HL-60/S4 treated with retinoic acid at 250 ng/mL for 4 days and 3 days (cell line): ENCODE data around the gene MAP4K2.

Experiments
- in situ Hi-C: fragments of 300-500 bp; cut with MboI; formaldehyde crosslinking; loops from 2 replicates; pipeline ENCODE4 v1.7.0; 2022; ENCODE audit warnings: low sequenced_read_pairs

Gene MAP4K2

DNA sequence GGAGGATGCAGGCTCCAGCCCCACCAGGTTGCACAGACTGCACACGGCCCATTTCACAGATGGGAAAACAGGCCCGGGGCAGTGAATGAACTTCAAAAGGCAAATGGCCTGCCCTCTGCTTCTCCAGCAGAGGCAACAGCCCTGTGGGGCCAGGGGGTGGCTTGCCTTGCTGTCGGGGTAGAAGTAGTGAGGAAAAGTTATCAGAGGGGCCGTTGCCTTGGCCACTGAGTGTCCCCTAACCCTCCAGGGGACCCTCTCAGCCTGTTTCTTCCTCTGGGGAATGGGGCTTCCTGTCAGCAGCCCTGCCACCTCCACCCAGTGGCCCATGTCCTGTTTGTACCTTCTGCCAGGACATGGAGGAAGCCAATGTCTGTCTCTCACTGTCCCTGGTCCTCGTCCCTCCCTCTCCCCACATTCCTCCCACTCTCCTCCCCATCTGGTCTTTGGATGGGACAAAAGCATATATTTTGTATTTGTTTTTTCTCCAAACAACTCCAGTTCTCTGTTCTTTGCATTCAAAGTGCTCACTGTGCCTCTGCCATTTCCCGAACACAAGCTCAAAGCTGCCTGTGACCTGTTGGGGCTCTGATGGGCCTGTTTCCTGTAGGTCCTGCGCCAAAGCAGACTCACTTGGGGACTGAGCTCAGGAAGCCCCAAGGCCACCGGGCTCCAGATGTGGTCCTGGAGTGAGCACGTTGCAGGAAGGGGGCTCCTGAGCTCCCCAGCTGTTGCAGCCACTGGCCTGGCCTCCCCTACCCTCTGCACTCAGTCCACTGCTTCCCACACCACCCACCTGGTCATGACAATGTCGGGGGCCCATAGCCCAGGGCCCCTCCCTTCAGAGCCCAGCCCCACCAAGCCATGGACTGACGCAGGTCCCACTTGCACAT lies 9.5 kb downstream of the MAP4K2 start:
- in situ Hi-C loops: no loop called here

- in situ Hi-C loops: no loop called here
These were observed 10.5 kb downstream of the MAP4K2 start for GRCh38 chr11:64792482-64792881.

GRCh38 chr11:64791781-64792291 lies 11.2 kb downstream of the MAP4K2 start:
- in situ Hi-C loops: no loop called here

- in situ Hi-C loops: no loop called here
These were observed 12.6 kb downstream of the MAP4K2 start for GRCh38 chr11:64790205-64791095.

GRCh38 chr11:64789331-64790204 lies 13.4 kb downstream of the MAP4K2 start:
- in situ Hi-C loops: no loop called here

GRCh38 chr11:64788321-64789215 lies 14.4 kb downstream of the MAP4K2 start:
- in situ Hi-C loops: no loop called here

- in situ Hi-C loops: no loop called here
These were observed 15.3 kb downstream of the MAP4K2 start for GRCh38 chr11:64787526-64788320.

- in situ Hi-C loops: no loop called here
These were observed 16.7 kb downstream of the MAP4K2 start for GRCh38 chr11:64786308-64786707.

DNA sequence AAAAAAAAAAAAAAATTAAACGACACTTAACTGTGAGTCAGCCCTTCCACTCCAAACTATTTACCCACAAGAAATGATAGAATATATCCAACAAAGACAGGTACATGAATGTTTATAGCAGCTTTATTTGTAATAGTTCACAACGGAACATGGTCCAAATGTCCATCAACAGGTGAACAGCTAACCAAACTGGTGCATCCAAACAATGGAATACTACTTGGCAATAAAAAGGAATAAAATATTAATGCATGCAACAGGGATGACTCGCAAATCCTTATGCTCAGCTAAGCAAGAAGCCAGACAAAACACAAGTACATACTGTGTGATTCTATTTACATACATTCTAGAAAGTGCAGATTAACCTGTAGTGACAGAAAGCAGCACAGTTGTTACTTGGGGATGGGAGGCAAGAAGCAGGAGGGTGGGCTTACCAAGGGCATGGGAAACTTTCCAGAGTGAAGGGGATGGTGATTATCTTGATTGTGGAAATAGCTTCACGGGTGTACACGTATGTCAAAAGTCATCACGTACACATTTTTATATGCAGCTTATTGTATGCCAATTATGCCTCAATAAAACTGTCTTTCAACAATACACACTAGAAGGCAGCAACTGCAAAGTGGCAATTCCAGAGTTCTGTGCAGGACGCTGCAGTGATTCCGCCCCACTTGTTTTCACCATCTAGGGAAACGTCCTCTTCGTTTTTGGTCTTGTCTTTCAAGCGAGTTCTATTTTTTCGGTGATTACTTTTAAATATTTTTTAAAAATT lies 18.0 kb downstream of the MAP4K2 start:
- in situ Hi-C loops: no loop called here

- in situ Hi-C loops: no loop called here
These were observed 24.3 kb downstream of the MAP4K2 start, which contains the start of gene SF1 for GRCh38 chr11:64778473-64779298. TSS of gene SF1 (minus strand) at chr11:64778542. CDS start at chr11:64778392, 150 bp downstream.

DNA sequence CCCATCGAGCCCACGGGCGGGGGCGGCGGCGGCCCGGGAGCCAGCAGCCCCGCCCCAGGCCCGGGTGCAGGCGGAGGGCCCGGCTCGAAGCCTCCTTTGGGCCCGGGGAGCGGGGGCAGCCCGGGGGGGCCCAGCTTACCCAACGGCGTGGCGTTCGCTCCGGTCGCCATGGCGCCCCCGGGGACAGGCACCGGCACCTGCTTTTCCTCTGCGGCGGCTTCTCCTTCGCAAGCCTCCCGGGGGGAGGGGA lies 24.9 kb downstream of the MAP4K2 start:
- in situ Hi-C loops: no loop called here

DNA sequence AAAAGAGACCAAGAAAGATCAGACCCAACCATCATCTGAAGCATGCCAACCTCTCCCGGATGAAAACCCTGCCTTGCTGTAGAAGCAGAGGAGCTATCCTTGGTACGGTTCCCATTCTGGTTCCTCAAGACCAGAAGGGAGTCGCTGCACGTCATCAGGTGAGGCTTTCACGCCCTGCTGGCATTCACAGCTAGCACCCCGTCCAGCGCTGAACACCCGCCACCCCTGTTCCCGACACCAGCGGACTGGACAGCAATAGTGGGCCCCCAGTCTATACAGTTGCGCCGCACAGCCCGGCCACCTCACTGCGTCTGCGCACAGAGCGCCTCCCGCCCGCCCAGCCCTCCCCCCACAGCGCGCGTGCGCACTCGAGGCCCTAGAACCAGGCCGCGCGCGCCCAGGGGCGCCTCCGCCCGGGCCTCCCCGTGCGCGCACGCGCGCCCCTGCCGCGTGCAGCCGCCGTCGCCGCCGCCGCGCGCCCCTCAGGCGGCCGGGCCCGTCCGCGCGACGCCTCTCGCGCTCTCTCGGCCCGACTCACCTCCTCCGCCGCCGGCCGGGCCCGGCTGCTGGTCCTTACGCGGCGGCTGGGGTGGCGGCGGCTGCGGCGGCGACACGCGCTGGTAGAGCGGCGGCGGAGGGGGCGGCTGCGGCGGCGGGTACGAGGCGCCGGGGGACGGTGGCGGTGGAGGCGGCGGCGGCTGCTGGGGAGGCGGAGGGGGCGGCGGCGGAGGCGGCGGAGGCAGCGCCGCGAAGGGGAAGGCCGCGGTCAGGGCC lies 25.4 kb downstream of the MAP4K2 start:
- in situ Hi-C loops: no loop called here

- in situ Hi-C loops: no loop called here
These were observed 26.1 kb downstream of the MAP4K2 start for GRCh38 chr11:64776875-64777274.

GRCh38 chr11:64776425-64776824 lies 26.6 kb downstream of the MAP4K2 start:
- in situ Hi-C loops: no loop called here

DNA sequence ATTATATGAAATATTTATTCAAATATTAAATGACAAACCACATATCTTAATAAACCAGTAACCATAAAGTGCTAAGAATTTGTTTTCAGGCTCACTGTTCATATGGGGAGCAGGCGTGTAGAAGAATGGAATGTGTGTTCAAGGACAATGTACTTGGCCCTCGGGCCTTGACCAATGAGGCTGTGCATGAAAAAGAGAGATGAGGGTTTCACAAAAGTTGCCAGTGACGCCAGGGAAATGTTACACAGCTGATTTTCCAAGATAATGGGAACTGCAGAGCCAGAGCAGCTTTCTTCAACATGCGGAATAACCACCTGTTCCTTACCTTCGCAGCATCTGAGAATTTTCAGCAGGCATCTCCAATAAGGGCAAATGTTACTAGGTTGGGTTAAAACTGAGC lies 28.9 kb downstream of the MAP4K2 start:
- in situ Hi-C loops: no loop called here

GRCh38 chr11:64772303-64773018 lies 30.6 kb downstream of the MAP4K2 start:
- in situ Hi-C loops: no loop called here
